Glomerular visceral epithelial cell (primary cell): ENCODE data around the gene MFSD6.
"Not testable (repeated sequence)": the region's sequence is repeated elsewhere in the genome, so short reads cannot be mapped to it uniquely, and the experiment has no call there.

Experiments
- DNase-seq: peaks from one replicate; pipeline ENCODE4 v3.0.0-alpha.2; 2016; ENCODE audit errors: extremely low spot score

The MFSD6 gene

GRCh38 chr2:190501231-190501630 is 93.1 kb downstream of the MFSD6 start:
- DNase-seq = no peak

- no peak for DNase-seq
Measured at GRCh38 chr2:190501702-190502407, 93.7 kb downstream of the MFSD6 start.

GRCh38 chr2:190503088-190503487 is 94.9 kb downstream of the MFSD6 start:
- DNase-seq = no peak

- DNase-seq = no peak
Measured at GRCh38 chr2:190504912-190505311, 96.8 kb downstream of the MFSD6 start.

GRCh38 chr2:190505696-190506095 is 97.5 kb downstream of the MFSD6 start:
- no peak for DNase-seq

- no peak for DNase-seq
Measured at GRCh38 chr2:190506666-190507065, 98.5 kb downstream of the MFSD6 start.

GRCh38 chr2:190507135-190507534 is 99.0 kb downstream of the MFSD6 start:
- no peak for DNase-seq

GRCh38 chr2:190509895-190510294 is 101.7 kb downstream of the MFSD6 start:
- DNase-seq = not testable (repeated sequence)

GRCh38 chr2:190511104-190511503 is 102.9 kb downstream of the MFSD6 start:
- DNase-seq = peak; percentile 27

- DNase-seq = no peak
Measured at GRCh38 chr2:190512539-190513095, 104.5 kb downstream of the MFSD6 start.

GRCh38 chr2:190513877-190514276 is 105.7 kb downstream of the MFSD6 start:
- no peak for DNase-seq

- DNase-seq = no peak
Measured at GRCh38 chr2:190514676-190515075, 106.5 kb downstream of the MFSD6 start.

- no peak for DNase-seq
Measured at GRCh38 chr2:190515687-190516086, 107.5 kb downstream of the MFSD6 start.

GRCh38 chr2:190517468-190517867 is 109.3 kb downstream of the MFSD6 start:
- no peak for DNase-seq

GRCh38 chr2:190519975-190520767 is 112.0 kb downstream of the MFSD6 start:
- no peak for DNase-seq

- DNase-seq = no peak
Measured at GRCh38 chr2:190524928-190525327, 116.8 kb downstream of the MFSD6 start.

- no peak for DNase-seq
Measured at GRCh38 chr2:190526105-190526750, 118.1 kb downstream of the MFSD6 start.

- no peak for DNase-seq
Measured at GRCh38 chr2:190527214-190527613, 119.1 kb downstream of the MFSD6 start.

GRCh38 chr2:190527918-190528317 is 119.8 kb downstream of the MFSD6 start:
- no peak for DNase-seq

- DNase-seq = no peak
Measured at GRCh38 chr2:190528521-190529001, 120.4 kb downstream of the MFSD6 start.

GRCh38 chr2:190529486-190530247 is 121.5 kb downstream of the MFSD6 start:
- DNase-seq = no peak
